Measurements from ENCODE around the gene RAC2. TPM values are rescaled to one million over a fixed set of nuclear protein-coding genes. Genes with fewer than 3 reads are reported as not detected.

Gene RAC2
- total and polyA plus RNA-seq, 2 of the 8 experiments (the other 6 are each of a cell fraction or from before 2014, with no cell fraction given), result 2.3 to 4.3 TPM

DNA sequence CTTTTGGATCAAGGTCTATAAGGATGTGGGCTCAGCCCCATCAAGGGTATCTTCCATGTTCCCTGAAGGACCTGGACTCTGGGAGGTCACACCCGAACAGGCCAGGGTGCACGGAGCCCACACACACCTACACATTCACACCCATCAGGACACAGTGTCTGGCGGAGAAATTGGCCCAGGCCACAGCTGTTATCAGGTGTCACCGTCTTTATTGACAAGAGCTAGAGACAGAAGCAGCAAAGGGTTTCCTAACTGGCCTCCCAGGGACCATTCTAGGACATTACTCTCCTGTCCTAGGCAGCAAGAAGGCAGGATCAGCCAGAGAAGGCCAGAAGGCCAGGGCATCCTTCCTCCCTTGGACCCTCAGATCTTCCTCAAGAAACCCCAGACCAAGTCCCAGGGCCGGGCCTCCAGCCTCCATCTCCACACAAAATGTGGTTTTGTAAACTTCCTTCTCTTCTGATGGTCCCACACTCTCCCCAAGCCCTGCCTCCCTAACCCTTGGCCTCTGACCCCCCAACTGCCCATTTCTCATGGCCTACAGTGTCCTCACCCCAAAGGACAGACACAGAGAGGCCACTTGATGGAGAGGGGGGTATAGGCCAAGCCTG is 39.9 kb downstream of the RAC2 start:
- Histone ChIP-seq H3K56ac (replicated peaks; ENCODE audit: insufficient read length, low read depth, low read length) (no peak overlapping the region), H3K4me1 (replicated peaks in 1 of 4; ENCODE audit: control insufficient read depth in 3 of 4, insufficient read depth in 4 of 4, low read length in 3 of 4) (peaks cover 0 to 7% (median 3%) of the 10 kb centered on the region in 4 experiments; a peak in 3 of 7 replicates), H2BK12ac (ENCODE audit: low read depth, low read length) (no peak overlapping the region), H2AFZ (ENCODE audit: low read length) (no peak overlapping the region), H3K9me3 (ENCODE audit: insufficient read depth in 2 of 2, low read depth in 1 of 2, low read length in 1 of 2) (no peaks in the 10 kb centered on the region), H2BK15ac (ENCODE audit: low read length) (no peak overlapping the region), H3K4ac (replicated peaks; ENCODE audit: insufficient read length, low read depth, low read length) (no peak overlapping the region), H4K91ac (replicated peaks; ENCODE audit: insufficient read length, low read length) (no peak overlapping the region), H2BK5ac (ENCODE audit: low read depth, low read length) (no peak overlapping the region), H3K4me3 (ENCODE audit: extremely low read depth in 1 of 4, insufficient read depth in 2 of 4, low read depth in 3 of 4, low read length in 4 of 4) (no peak overlapping the region), H2BK20ac (ENCODE audit: low read length) (no peak overlapping the region), H3K36me3 (ENCODE audit: control insufficient read depth in 2 of 4, insufficient read depth in 4 of 4, low read length in 3 of 4) (no peaks in the 10 kb centered on the region), H3K23me2 (ENCODE audit: low read depth, low read length) (peaks cover under 1% of the 10 kb centered on the region; the same call in 1 of the 2 replicates), H4K20me1 (replicated peaks in 1 of 2; ENCODE audit: control insufficient read depth in 1 of 2, insufficient read depth in 2 of 2, low read length in 2 of 2) (no peaks in the 10 kb centered on the region), H3K27me3 (replicated peaks in 1 of 4; ENCODE audit: control insufficient read depth in 3 of 4, extremely low read depth in 1 of 4, insufficient read depth in 3 of 4, low read length in 3 of 4) (no peaks in the 10 kb centered on the region), H3K4me2 (ENCODE audit: insufficient read depth in 1 of 2, low read depth in 2 of 2, low read length in 2 of 2) (no peak overlapping the region), H4K5ac (ENCODE audit: insufficient read length, low read depth, low read length) (no peak overlapping the region), H2BK120ac (replicated peaks; ENCODE audit: low read depth, low read length) (no peak overlapping the region), H4K8ac (ENCODE audit: extremely low read depth, insufficient read depth, low read length) (no peak overlapping the region), H3K79me2 (ENCODE audit: control insufficient read depth in 1 of 2, insufficient read depth in 2 of 2, low read length in 2 of 2) (no peaks in the 10 kb centered on the region), H3K79me1 (ENCODE audit: low read depth, low read length) (no peaks in the 10 kb centered on the region), H2AK5ac (ENCODE audit: low read depth, low read length) (no peak overlapping the region), H3K14ac (ENCODE audit: insufficient read length) (no peak overlapping the region), H3K9ac (replicated peaks in 1 of 4; ENCODE audit: extremely low read depth in 1 of 4, low read depth in 3 of 4, low read length in 3 of 4) (no peak overlapping the region), H3K23ac (ENCODE audit: insufficient read length) (no peak overlapping the region), H3K18ac (ENCODE audit: extremely low read depth, low read length) (no peak overlapping the region), H3K27ac (ENCODE audit: low read depth, low read length) (no peak overlapping the region)
- FAIRE-seq, result no peak
- 84% methylated on average over 4 of the region's 5 CpGs; no CpG with 5 or more reads in 1 of the 2 experiments for WGBS, 2 experiments (ENCODE audit: extremely low coverage in 1 of 2, insufficient coverage in 1 of 2, insufficient read length in 1 of 2, insufficient replicate concordance in 2 of 2, low coverage in 1 of 2, low lambda C conversion rate in 2 of 2, missing lambda C conversion rate in 1 of 2)
- no peak for DNase-seq (ENCODE audit: low read depth in 1 of 2, low spot score in 2 of 2)
- ChIA-PET POLR2A (ENCODE audit: partially characterized antibody) (no interaction called here), CTCF (ENCODE audit: partially characterized antibody) (interaction anchor here (1.0 kb wide), 1 partner anchor 57 kb away, joined by 3 read pairs; no protein-coding TSS in a partner anchor)
- TF ChIP-seq EZH2 (IDR thresholded peaks at IDR 0.05; ENCODE audit: low read depth, low read length, severe bottlenecking) (no peak), KDM4A (IDR thresholded peaks at IDR 0.05; ENCODE audit: low read depth, low read length, severe bottlenecking) (no peak), SP4 (IDR thresholded peaks at IDR 0.05; ENCODE audit: low read length) (no peak), RFX5 (IDR thresholded peaks at IDR 0.05; ENCODE audit: borderline replicate concordance, low read depth, low read length) (no peak), SP2 (IDR thresholded peaks at IDR 0.05; ENCODE audit: low read length) (no peak), NRF1 (IDR thresholded peaks at IDR 0.05; ENCODE audit: low read depth, low read length) (no peak), ZNF274 (IDR thresholded peaks at IDR 0.05; ENCODE audit: borderline replicate concordance, extremely low read depth, low read length) (no peak), SP1 (IDR thresholded peaks at IDR 0.05; ENCODE audit: low read depth, low read length) (no peak), SIX5 (IDR thresholded peaks at IDR 0.05; ENCODE audit: low read depth, low read length) (no peak), HDAC6 (IDR thresholded peaks at IDR 0.05; ENCODE audit: low read depth, low read length) (no peak)
- TF ChIP-seq, protein P1, sequence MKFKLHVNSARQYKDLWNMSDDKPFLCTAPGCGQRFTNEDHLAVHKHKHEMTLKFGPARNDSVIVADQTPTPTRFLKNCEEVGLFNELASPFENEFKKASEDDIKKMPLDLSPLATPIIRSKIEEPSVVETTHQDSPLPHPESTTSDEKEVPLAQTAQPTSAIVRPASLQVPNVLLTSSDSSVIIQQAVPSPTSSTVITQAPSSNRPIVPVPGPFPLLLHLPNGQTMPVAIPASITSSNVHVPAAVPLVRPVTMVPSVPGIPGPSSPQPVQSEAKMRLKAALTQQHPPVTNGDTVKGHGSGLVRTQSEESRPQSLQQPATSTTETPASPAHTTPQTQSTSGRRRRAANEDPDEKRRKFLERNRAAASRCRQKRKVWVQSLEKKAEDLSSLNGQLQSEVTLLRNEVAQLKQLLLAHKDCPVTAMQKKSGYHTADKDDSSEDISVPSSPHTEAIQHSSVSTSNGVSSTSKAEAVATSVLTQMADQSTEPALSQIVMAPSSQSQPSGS (IDR thresholded peaks at IDR 0.05; ENCODE audit: low read length), result no peak
- TF ChIP-seq, protein P2, sequence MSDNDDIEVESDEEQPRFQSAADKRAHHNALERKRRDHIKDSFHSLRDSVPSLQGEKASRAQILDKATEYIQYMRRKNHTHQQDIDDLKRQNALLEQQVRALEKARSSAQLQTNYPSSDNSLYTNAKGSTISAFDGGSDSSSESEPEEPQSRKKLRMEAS (IDR thresholded peaks at IDR 0.05), result no peak
